H9 (cell line): Measurements from ENCODE around the gene MLYCD. TPM values are rescaled to one million over a fixed set of nuclear protein-coding genes. Genes with fewer than 3 reads are reported as not detected.

ENCODE experiments used
- DNase-seq: peaks from one replicate; pipeline ENCODE4 v3.0.0-alpha.2; 2017
- H2AFZ ChIP-seq: one replicate; pipeline ENCODE4 v1.6.1; 2013; ENCODE audit warnings: mild to moderate bottlenecking, low read length, control low read depth, moderate library complexity
- H2AK5ac ChIP-seq: 2 replicates; pipeline ENCODE4 v1.6.1; 2013; ENCODE audit warnings: low read length, control low read depth, mixed read lengths; ENCODE audit not compliant: insufficient read length
- H2BK120ac ChIP-seq: one replicate; pipeline ENCODE4 v1.6.1; 2013; ENCODE audit warnings: low read depth, mild to moderate bottlenecking, low read length, control low read depth, inconsistent platforms; ENCODE audit not compliant: poor library complexity, severe bottlenecking
- H2BK12ac ChIP-seq: 2 replicates; pipeline ENCODE4 v1.6.1; 2013; ENCODE audit warnings: low read length, control low read depth, mixed read lengths, low read depth; ENCODE audit not compliant: insufficient read length
- H2BK15ac ChIP-seq: 2 replicates; pipeline ENCODE4 v1.6.1; 2013; ENCODE audit warnings: low read depth, low read length, control low read depth
- H2BK20ac ChIP-seq: one replicate; pipeline ENCODE4 v1.6.1; 2013; ENCODE audit warnings: low read depth, mild to moderate bottlenecking, low read length, control low read depth, inconsistent platforms; ENCODE audit not compliant: poor library complexity, severe bottlenecking
- H2BK5ac ChIP-seq: 2 replicates; pipeline ENCODE4 v1.6.1; 2013; ENCODE audit warnings: low read length, control low read depth, mixed read lengths; ENCODE audit not compliant: insufficient read length
- H3K14ac ChIP-seq: 2 replicates; pipeline ENCODE4 v1.6.1; 2013; ENCODE audit warnings: low read length, control low read depth; ENCODE audit not compliant: insufficient read depth
- H3K18ac ChIP-seq: 2 replicates; pipeline ENCODE4 v1.6.1; 2013; ENCODE audit warnings: low read depth, mild to moderate bottlenecking, mixed read lengths, low read length, control low read depth; ENCODE audit not compliant: insufficient read length
- H3K23ac ChIP-seq: 2 replicates; pipeline ENCODE4 v1.6.1; 2013; ENCODE audit warnings: low read length, control low read depth, mixed read lengths, low read depth; ENCODE audit not compliant: insufficient read length
- H3K23me2 ChIP-seq: 2 replicates; pipeline ENCODE4 v1.6.1; 2013; ENCODE audit warnings: low read depth, mild to moderate bottlenecking, mixed read lengths, low read length, control low read depth; ENCODE audit not compliant: insufficient read length, poor library complexity, severe bottlenecking
- H3K27ac ChIP-seq: 2 replicates; pipeline ENCODE4 v1.5.1; 2013; ENCODE audit warnings: low read length, control low read depth, mixed read lengths, low read depth; ENCODE audit not compliant: insufficient read length
- H3K27me3 ChIP-seq: 2 replicates; pipeline ENCODE4 v1.6.1; 2013; ENCODE audit warnings: low read length, control low read depth, inconsistent platforms; ENCODE audit not compliant: insufficient read depth
- H3K4ac ChIP-seq: 2 replicates; pipeline ENCODE4 v1.6.1; 2013; ENCODE audit warnings: low read depth, mild to moderate bottlenecking, control low read depth, inconsistent platforms, low read length, moderate library complexity
- H3K4me1 ChIP-seq: 2 replicates; pipeline ENCODE4 v1.6.1; 2013; ENCODE audit warnings: low read length, control low read depth, inconsistent platforms; ENCODE audit not compliant: insufficient read depth
- H3K4me2 ChIP-seq: 2 replicates; pipeline ENCODE4 v1.6.1; 2013; ENCODE audit warnings: low read length, control low read depth, mixed read lengths; ENCODE audit not compliant: insufficient read length, insufficient read depth
- H3K56ac ChIP-seq: 2 replicates; pipeline ENCODE4 v1.6.1; 2013; ENCODE audit warnings: low read depth, mild to moderate bottlenecking, mixed read lengths, low read length, control low read depth; ENCODE audit not compliant: insufficient read length
- H3K79me1 ChIP-seq: 2 replicates; pipeline ENCODE4 v1.6.1; 2013; ENCODE audit warnings: low read depth, mild to moderate bottlenecking, moderate library complexity, low read length, control low read depth, inconsistent platforms; ENCODE audit not compliant: insufficient read depth, poor library complexity, severe bottlenecking
- H3K79me2 ChIP-seq: 2 replicates; pipeline ENCODE4 v1.6.1; 2013; ENCODE audit warnings: low read length, control low read depth, inconsistent platforms; ENCODE audit not compliant: insufficient read depth
- H3K9ac ChIP-seq: 2 replicates; pipeline ENCODE4 v1.6.1; 2013; ENCODE audit warnings: low read length, control low read depth, mixed read lengths; ENCODE audit not compliant: insufficient read length; ENCODE audit errors: extremely low read depth
- H3K9me3 ChIP-seq: one replicate; pipeline ENCODE4 v1.6.1; 2013; ENCODE audit warnings: low read depth, low read length, inconsistent platforms; ENCODE audit not compliant: control insufficient read depth
- H3T11ph ChIP-seq: one replicate; pipeline ENCODE4 v1.6.1; 2013; ENCODE audit warnings: mild to moderate bottlenecking, low read length, control low read depth, inconsistent platforms
- H4K20me1 ChIP-seq: one replicate; pipeline ENCODE4 v1.6.1; 2013; ENCODE audit not compliant: control insufficient read depth, insufficient read length, insufficient read depth
- H4K5ac ChIP-seq: 2 replicates; pipeline ENCODE4 v1.6.1; 2013; ENCODE audit warnings: low read depth, mild to moderate bottlenecking, mixed read lengths, low read length, control low read depth; ENCODE audit not compliant: insufficient read length
- H4K8ac ChIP-seq: replicated peaks from 2 replicates; pipeline ENCODE4 v1.6.1; 2013; ENCODE audit warnings: low read length, control low read depth, mixed read lengths, low read depth; ENCODE audit not compliant: insufficient read length
- H4K91ac ChIP-seq: 2 replicates; pipeline ENCODE4 v1.6.1; 2013; ENCODE audit warnings: low read depth, mild to moderate bottlenecking, moderate library complexity, mixed read lengths, low read length, control low read depth; ENCODE audit not compliant: insufficient read length
- H3K27ac Mint-ChIP-seq, 3 experiments: 2 replicates in 2 of 3; 3 replicates in 1 of 3; pipeline ENCODE4 v1.8.0; 2020 to 2021; ENCODE audit warnings: mixed read lengths in 3 of 3, mild to moderate bottlenecking in 1 of 3, moderate library complexity in 1 of 3
- H3K27me3 Mint-ChIP-seq: 2 replicates; pipeline ENCODE4 v1.8.0; 2021; ENCODE audit warnings: low read depth, mild to moderate bottlenecking, moderate library complexity, mixed read lengths
- H3K36me3 Mint-ChIP-seq, 3 experiments: 2 replicates in 2 of 3; 3 replicates in 1 of 3; pipeline ENCODE4 v1.8.0; 2020 to 2021; ENCODE audit warnings: low read depth in 3 of 3, mixed read lengths in 3 of 3; ENCODE audit not compliant: insufficient read depth in 1 of 3
- H3K4me1 Mint-ChIP-seq, 2 experiments: 2 replicates each; pipeline ENCODE4 v1.8.0; 2020; ENCODE audit warnings: mixed read lengths in 2 of 2
- H3K4me3 Mint-ChIP-seq, 2 experiments: 2 replicates in 1 of 2; 3 replicates in 1 of 2; pipeline ENCODE4 v1.8.0; 2020 to 2021; ENCODE audit warnings: mild to moderate bottlenecking in 2 of 2, mixed read lengths in 2 of 2, moderate library complexity in 1 of 2
- H3K9me3 Mint-ChIP-seq, 2 experiments: 2 replicates in 1 of 2; 3 replicates in 1 of 2; pipeline ENCODE4 v1.8.0; 2020; ENCODE audit warnings: mild to moderate bottlenecking in 2 of 2, mixed read lengths in 2 of 2, moderate library complexity in 1 of 2
- CTCF ChIP-seq: fragments of 200-600 bp; sonication (generic); conservative IDR thresholded peaks from 3 replicates; pipeline ENCODE4 v1.8.0; 2021; ENCODE audit warnings: antibody characterized with exemption, mild to moderate bottlenecking
- WGBS: extraction: QIAGEN DNeasy Blood & Tissue Kit; methylation state at CpG from one replicate; pipeline ENCODE4 v1.1.7; 2013; ENCODE audit warnings: missing lambda C conversion rate, low lambda C conversion rate, mixed read lengths; ENCODE audit not compliant: insufficient read length; ENCODE audit errors: extremely low coverage; 5-methylcytosine and 5-hydroxymethylcytosine counted together
- total RNA-seq: library from RNA; stranded (reverse); gene quantifications from 2 replicates; pipeline ENCODE4 v1.2.1, GENCODE V29; 2021

Gene MLYCD
- total RNA-seq, 1 experiment from 2014 or later: 7.1 TPM

GRCh38 chr16:83973581-83974385 is 74.9 kb downstream of the MLYCD start:
- H3K4me3 Mint-ChIP-seq: no peak overlapping the region
- no peak overlapping the region; a peak in 1 of 7 replicates for H3K27ac Mint-ChIP-seq
- Histone ChIP-seq H3K56ac (no peak overlapping the region), H3K14ac (no peak overlapping the region), H2BK12ac (no peak overlapping the region), H3K4ac (no peak overlapping the region), H3K23me2 (peaks cover 5% of the 10 kb centered on the region), H4K8ac (no peak overlapping the region), H3K79me2 (no peaks in the 10 kb centered on the region), H2BK15ac (no peak overlapping the region), H2AK5ac (no peak overlapping the region), H3K9me3 (peaks cover 7% of the 10 kb centered on the region), H4K5ac (no peak overlapping the region), H3K4me1 (no peaks in the 10 kb centered on the region), H2BK120ac (no peak overlapping the region), H3T11ph (no peak overlapping the region), H3K4me2 (no peak overlapping the region), H3K27ac (no peak overlapping the region), H2AFZ (no peak overlapping the region), H2BK20ac (no peak overlapping the region), H4K91ac (no peak overlapping the region), H2BK5ac (no peak overlapping the region), H4K20me1 (no peaks in the 10 kb centered on the region), H3K18ac (no peak overlapping the region), H3K23ac (no peak overlapping the region), H3K9ac (no peak overlapping the region), H3K27me3 (peaks cover 2% of the 10 kb centered on the region; the same call in 1 of the 2 replicates), H3K79me1 (no peaks in the 10 kb centered on the region)
- TF ChIP-seq CTCF: no peak
- peaks cover 28 to 68% of the 10 kb centered on the region in 2 experiments for H3K4me1 Mint-ChIP-seq
- no peak for DNase-seq
- H3K36me3 Mint-ChIP-seq: peaks cover 13 to 21% (median 13%) of the 10 kb centered on the region in 3 experiments
- H3K9me3 Mint-ChIP-seq: peaks cover 15 to 16% of the 10 kb centered on the region in 2 experiments
- WGBS: no CpG with 5 or more reads among the region's 22 CpGs
- peaks cover 33% of the 10 kb centered on the region for H3K27me3 Mint-ChIP-seq
